RCC 7860 (cell line): ENCODE measurements around the gene DPF3.
A peak's percentile ranks its signal among the peaks of the same experiment; 100 is the strongest.

Experiments
- DNase-seq: peaks from one replicate; pipeline ENCODE4 v3.0.0-alpha.2; 2015; ENCODE audit warnings: low spot score
- FAIRE-seq: peaks from 2 replicates; lab custom pipeline; 2012; peaks lifted over from hg19 to GRCh38; lab: Jason Lieb, UNC

Gene DPF3

DNA sequence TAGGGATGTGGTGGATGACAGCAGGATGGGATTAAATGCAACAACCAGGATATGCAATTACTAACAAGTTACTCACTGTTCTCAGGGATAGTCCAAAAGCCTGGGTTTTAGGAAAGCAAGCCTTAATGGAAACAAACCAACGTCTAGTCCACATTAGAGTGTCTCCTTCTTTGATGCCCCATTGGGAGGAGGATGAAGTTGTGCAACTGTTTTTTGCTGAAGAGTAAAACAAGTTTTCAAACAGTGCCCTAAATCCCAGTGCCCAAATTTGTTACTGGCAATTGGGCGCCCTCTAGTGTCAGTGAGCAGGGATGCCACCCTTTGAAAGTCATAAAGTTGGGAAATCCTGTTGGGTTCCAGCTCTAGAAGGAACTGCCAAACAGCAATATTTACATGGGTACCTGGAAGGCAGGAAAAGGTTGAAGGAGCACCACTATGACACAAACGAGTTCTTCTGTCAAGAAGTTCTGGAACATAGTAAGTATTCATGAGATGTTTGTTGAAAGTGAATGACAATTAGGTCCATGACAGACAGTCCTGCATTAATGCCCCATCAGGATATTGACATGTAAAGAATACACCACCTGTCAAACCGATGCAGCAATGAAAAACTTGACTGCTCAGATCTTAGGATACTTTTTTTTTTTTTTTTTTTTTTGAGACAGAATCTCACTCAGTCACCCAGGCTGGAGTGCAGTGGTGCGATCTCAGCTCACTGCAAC lies 11.1 kb upstream of the DPF3 start:
- FAIRE-seq (no peak), DNase-seq (peak; percentile 23)

DNA sequence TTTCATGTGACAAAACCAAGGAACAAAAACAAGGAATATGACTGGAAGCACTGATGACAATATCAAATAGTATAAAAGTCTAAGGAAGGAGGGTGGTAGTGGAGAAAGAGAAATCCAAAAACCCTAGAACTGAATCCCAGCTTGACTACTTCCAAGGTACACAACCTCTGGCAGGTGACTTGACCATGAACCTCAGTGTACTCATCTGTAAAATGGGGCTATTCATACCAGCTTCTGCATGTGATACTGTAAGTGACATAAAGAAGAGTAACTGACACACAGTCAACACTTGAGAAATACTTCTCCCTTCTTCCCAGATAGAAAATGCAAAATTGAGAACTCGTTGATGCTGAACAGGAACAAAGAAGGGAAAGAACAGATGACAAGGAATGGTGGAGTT lies 10.3 kb upstream of the DPF3 start:
- FAIRE-seq (no peak), DNase-seq (no peak)

DNA sequence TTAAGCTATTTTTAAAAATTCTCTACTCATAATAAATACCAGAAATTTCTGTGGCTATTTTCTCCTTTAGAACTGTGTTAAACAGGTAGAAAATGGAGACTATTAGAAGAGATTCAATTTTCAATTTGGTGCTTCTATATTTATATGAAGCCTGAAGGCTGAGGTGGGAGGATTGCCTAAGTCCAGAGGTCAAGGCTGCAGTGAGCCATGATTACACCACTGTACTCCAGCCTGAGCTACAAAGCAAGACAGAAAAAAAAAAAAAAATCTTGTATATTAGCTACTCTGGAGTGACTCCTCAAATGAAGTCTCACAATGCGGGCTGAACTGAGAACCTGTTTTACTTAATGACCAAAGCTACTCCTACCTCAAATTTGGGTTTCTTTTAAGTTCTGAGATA lies 9.8 kb upstream of the DPF3 start:
- FAIRE-seq (no peak), DNase-seq (no peak)

DNA sequence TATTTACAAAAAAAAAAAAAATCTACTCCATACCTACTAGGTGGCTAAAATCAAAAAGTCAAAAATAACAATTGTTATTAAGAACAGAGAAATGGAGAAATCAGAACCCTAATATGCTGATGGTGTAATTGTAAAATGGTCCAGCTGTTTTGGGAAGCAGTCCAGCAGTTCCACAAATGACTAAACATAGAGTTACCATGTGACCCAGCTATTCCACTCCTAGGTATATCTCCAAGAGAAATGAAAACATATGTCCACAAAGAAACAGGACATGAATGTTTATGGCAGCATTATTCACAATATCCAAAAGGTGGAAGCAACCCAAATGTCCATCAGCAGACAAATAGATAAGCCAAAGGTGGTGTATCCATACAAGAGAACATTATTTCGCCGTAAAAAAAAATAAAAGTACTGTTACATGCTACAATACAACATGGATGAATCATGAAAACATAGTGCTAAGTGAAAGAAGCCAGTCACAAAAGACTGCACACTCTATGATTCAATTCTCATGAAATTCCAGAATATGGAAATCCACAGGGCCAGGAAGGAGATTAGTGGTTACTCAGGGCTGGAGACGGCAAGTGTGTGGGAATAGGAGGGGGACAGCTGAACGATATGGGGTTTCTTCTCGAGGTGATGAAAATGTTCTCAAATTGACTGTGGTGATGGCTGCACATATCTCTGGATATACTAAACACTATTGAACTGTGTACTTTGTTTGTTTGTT lies 9.1 kb upstream of the DPF3 start:
- FAIRE-seq (no peak), DNase-seq (no peak)

DNA sequence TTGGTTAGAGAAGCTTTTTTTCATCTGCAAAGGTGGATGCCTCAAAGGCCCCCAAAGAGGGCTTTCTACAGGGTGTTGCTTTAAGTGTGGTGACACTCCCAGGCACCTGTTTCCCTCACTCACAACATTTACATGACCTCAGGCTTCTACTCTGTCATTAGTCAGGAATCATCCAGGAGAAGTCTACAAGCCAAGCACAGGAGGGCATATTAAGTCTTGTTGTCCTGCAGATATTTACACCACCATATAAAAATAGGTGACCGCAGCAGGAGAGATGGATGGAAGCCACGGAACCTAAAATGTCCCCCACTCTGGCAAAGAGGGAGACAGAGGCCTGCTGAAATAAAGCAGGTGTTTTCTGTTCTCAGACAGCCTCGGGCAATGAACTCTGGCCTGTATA lies 7.5 kb upstream of the DPF3 start:
- no peak for DNase-seq
- FAIRE-seq, result no peak

DNA sequence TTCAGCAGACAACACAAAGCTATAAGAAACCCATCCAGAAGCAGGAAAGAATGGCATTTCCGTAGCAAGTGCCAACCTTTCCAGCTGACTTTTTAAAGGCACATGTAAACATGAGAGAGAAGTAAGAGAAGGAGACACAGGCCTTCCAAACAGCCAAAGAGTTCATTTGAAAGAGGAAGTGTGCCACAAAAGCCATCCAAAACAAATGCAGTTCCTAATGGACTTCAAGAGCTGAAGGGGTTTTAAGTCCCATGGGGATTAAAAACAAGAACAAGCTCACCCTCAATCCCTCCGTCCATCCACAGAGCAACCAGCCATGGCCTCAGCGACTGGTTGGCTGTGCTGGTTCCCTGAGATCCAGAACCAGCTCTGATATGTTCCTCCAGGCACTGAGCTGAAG lies 4.5 kb upstream of the DPF3 start:
- DNase-seq (no peak), FAIRE-seq (no peak)

DNA sequence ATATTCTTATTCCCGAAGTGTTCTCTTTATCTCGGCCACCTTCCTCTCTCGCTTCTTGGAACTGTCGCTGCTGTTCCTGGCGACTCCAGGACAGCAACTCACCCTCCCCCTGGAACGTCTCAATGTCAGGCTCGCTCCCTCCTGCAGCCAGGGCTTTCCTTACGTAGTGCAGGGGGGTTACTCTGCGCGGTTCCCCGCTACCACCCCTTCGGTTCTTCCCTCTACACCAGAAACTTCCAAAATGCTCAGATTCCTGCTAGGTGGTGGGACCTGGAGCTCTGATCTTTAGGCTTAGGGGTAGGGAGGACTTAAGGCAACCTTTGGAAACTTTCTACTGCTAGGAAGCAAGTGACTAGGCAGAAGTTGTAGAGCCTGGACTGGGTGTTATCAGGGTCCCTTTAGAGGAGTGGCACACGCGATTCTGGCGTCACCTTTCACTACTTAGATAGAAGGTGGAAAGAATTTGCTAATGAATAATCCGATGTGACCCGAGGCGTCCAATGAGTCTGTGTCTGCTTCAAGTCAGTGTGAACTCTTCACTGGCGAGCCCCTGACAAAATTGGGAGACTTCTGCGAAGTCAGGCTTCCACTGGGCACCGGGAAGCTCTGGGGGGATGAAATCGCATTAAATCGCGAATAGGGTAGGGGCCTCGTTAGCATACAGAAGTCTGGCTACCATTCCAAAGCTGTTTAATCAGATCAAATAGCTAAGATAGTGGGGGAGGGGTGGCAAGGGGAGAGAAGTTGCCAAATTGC lies 900 bp upstream of the DPF3 start:
- DNase-seq, result no peak
- FAIRE-seq, result no peak

DNA sequence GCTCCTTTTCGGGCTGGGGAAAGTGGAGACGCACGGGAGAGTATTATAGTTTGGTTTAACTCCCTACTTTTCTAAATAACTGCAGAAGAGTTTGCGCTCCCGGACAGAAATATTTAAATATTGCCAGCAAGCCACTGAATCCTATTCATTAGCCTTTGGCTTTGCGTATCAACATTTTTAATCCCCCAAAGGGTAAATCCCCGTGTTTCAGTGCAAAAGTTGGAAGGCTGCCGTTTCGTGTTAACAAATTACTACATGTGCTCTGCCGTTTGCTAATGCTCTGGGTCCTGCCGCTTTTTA lies 372 bp upstream of the DPF3 start:
- FAIRE-seq (no peak), DNase-seq (no peak)

DNA sequence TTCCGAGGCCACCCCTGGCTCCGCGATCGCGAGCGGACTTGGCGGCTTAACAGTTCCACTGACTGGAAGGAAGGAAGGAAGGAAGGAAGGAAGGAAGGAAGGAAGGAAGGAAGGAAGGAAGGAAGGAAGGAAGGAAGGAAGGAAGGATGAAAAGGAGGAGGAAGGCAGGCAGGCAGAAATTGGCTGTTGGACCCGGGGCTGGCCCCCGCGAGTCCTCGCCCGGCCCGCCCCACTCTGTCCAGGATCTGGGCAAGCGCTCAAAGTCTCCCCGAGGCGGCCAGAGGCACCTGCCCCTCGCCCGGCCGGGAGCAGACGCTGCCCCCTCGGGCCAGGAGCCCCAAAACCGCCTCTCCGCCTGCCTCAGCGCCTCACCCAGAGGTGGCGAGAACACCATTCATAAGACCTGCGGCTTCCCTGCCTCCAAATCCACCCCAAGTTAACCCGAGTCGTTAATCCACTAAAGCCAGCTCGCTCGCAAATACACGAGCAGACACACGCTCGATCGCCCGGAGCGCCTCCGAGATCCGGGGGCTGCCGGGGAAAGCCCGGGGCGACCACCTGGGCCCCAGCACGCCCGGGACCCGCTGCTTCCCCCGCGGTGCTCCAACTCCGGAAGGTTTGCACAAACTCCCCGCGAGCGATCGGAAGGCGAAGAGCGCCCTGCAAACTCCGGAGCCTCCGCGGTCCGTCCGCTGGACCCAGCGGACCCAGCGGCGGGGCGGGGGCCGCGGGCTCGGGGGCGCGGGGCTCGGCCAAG lies 844 bp downstream of the DPF3 start:
- no peak for FAIRE-seq
- DNase-seq, result no peak

DNA sequence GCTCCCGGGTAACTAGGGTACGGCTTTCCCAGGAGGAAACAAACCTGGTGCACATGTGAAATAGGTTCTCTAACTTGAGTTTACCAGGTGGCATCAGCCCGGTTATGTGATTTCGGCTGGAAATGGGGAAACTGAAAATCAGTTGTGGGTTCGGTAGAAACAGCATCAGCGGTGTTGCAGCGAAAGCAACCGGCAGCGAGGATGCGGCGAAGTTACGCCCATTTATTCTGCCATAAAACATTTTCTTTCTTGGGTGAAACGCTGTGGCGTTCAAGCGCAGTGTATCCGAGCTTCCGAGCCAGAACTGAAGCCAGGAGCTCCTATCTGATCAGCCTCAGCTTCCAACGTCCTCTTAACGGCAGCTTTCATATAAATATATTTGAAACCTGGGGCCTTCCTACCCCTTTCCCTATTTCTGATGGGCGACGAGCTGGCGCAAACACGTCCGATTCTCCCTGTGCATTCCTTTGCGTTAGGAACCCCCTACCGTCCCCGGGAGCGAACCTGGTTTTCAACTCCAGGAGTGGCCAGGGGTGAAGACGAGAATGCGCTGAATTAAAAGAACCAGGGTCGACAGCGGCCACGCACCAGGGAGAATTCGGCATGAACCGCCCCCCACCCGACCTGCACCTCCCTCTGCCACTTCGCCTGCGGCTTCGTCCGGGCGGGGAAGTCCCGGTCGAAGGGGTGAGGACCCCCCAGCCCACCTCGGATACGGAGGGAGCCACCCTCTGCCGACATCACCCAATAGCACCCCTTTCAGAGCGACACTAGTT lies 1.6 kb downstream of the DPF3 start:
- FAIRE-seq, result no peak
- DNase-seq, result no peak

DNA sequence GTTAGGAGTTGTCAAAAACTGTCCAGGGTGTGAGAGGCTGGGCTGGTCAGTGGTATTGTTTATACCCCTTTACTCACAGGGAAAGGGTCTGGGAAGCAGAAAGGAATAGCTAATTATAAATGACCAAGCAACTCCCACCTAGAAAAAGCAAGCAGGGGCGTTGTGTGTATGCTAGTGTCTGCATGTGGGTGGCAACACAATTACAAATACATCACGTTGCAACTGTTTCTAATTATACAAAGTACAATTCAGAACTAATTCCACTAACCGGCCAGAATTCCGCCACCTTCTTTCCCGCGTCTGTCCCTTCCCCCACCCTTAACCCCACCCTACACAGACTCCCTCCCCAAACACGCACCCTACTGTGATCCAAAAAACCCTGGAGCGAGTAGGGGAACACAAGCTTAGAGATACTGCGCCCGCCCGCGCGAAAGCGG lies 2.2 kb downstream of the DPF3 start:
- DNase-seq (no peak), FAIRE-seq (no peak)

DNA sequence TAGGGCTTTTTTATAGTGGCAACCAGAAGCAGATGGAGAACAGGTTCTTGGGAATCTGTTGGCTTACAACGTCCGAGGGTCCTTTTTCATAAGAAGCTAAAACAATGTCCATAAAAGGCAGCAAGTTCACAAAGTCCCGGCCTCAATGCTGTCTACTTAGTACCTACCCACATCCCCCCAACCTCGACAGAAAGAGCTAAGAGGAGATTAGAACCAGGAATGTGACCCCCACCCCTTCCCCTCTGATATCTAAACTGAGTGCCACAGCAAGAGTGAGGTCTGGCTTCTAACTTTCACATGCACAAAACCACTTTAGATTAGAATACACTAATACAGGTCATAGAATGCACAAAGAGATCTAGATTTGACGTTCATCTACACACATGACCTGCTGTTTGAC lies 4.5 kb downstream of the DPF3 start:
- FAIRE-seq, result no peak
- no peak for DNase-seq

DNA sequence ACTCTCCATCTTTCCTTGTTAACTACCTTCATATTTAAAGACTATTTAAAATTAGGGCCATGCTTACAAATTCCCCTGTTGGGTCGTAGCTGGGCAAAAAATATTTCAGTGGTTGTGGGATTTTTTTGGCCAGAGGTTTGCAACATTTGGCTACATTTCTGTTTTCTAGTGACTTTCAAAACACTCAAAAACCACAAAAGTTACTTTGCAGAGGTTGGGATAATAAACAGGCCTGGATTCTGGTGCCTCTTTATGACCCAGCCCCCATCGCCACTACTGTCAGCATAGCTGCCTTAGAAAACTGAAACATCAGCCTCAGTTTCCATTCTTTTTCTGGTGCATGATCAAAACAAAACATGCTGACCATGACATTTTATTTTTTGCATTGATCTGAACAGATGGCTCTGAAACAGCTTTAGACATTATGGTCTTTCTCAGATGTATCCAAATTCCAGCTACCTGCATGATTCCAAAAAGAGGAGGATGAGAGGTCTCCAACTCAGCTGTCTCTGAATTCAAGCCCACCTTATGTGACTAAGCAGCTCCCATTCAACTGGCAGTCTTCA lies 5.2 kb downstream of the DPF3 start:
- no peak for DNase-seq
- FAIRE-seq, result no peak

DNA sequence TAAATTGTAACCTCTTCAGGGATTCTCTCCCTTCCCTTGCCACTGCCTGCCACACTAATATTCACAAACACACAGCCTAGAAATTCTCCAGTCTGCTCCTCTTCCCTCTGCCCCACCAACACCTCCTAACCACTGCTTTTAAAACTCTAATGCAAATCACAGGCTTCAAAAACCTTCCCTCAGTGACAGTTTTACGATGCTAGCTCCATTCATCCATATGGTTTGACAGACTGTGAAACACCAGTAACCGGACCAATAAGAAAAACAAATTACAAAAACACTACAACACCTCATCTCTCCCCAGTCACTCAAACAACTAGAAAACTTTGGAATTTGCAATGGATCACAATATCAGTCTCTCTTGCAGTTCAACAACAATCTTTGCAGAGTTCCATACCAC lies 5.7 kb downstream of the DPF3 start:
- DNase-seq, result no peak
- no peak for FAIRE-seq

DNA sequence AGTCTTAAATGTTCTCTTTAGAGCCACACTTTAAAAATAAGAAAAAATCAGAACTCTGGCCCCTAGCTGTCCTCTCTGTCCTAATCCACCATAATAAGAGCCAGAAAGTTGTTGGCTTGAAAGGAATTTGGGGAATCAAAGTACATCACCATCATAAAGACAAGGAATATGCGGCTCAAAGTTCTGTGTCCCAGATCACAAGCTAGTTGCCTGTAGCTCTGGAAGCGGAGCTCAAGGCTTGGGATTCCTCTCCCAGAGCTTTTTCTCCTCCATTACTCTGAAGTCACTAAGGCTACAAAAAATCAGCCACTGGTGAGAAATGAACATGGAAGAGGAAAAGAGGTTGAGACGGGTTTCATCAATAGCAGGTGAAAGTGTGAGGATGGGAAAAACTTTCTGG lies 6.4 kb downstream of the DPF3 start:
- no peak for FAIRE-seq
- no peak for DNase-seq

DNA sequence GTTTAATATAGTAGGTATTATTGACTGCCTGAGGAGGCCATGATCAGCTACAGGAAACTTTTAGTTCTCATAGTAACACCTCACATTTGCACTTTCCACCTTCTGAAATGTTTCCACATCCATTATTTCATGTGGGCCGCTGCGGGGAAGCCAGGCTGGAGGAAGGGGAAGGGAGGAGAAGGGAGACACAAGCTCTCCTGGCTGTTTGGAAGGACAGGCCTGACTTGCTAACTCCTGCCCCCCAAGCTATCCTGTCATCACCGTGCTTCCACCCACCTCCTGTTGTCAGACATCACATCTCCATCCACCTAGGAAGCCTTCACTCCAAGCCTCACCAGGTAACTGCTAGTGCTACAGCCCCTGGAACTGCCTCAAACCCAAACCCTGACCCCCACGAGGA lies 9.5 kb downstream of the DPF3 start:
- DNase-seq (no peak), FAIRE-seq (no peak)

DNA sequence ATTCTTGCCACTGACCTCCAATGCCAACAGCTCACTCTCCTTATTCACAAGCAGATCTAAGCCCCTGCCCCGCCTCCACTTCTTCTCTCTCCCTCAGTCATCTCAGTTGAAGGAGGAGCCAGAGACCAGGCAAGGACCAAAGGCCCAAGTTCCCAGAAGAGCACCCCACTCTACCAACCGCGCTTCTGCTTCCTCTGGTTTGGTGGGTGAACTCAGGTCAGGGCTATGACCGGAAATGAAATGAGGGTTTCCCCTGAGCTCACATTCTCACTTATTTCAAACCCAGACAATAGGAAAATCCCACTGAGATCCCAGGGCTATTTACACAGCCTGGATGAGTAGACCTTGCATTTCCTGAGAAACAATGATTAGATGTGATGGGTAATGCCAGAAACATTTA lies 9.9 kb downstream of the DPF3 start:
- no peak for FAIRE-seq
- no peak for DNase-seq

DNA sequence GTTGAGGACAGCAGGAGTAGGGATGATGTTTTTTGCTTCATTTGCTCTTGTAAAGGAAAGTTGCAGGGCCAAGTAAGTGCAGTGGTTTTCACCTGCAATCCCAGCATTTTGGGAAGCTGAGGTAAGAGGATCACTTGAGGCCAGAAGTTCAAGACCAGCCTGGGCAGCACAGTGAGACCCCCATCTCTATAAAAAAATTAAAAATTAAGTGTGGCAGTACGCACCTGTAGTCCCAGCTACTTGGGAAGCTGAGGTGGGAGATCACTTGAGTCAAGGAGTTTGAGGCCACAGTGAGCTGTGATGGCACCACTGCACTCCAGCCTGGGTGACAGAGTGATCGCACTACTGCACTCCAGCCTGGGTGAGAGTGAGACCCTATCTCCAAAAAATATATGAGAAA lies 10.8 kb downstream of the DPF3 start:
- DNase-seq (no peak), FAIRE-seq (no peak)

DNA sequence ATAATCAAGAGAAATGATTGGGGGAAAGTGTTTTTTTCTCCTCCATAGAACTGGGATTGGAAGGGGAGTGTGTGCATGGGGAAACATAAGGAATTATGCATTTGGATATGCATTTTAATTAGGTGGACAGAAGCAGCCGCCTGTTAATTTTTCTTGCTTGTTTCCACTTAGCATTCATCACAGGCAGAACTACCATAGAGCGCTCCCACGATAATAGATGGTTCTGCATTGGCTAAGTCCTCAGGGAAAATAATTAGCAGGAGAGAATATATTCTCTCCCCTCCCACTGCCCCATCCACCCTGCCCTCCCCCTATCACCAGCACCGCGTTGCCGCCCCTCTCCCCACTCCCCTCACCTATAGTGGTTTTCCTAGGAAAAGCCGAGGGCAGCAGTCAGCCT lies 11.4 kb downstream of the DPF3 start:
- DNase-seq (no peak), FAIRE-seq (no peak)

DNA sequence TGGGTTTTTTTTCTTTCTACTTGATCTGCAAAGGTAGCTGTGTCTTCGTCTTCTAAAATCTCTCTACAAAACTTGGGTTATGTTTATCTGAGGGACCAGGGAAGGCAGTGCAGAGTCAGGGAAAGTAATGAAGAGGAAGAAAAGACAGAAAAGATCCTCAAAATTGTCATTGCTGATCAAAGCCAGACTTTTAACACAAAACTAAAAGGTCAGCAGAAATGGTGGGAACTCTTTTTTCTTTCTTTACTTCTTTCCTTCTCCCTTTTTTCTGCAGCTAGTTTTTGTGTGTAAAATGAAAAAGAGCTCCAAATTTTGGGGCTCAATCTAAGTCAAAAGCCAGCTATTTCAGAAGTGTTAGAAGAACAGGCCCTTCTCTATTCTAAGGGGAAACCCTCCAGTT lies 11.9 kb downstream of the DPF3 start:
- FAIRE-seq, result no peak

More for the DNA sequence above, 11.9 kb downstream of the DPF3 start:
- no peak for DNase-seq
